Measurements from ENCODE around the gene MST1.

DNA sequence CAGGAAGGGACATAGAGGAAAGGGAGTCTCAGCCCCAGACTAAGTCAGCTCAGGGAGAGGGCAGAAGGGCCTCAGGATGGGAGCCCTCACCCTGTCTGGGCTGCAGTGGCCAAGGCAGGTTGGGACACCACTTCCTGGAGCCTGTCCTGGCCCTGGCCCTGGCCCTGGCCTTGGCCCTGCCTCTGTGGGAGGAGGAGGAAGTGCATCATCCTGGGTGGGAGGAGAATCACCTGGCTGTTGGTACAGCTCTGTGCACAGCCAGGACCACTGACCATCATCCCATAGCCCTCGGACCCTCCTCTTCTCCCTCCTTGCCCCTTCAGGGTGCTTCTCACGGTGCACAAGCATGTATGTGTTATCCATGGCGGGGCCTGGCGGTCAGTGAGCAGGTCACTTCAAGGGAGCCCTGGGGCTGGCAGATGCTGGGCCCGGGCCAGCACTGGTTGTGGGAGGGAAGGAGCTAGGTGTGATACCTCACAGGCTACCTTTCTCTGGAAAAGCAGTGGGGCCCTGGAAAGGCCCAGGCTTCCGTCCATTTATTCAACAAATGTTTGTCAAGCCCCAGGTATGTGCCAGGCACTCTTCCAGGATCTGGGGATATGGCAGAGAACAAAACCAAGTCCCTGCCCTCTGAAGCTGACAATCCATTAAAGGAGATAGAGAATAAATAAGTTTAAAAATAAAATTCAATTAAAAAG, 23.3 kb downstream of the MST1 start:
- TF ChIP-seq RAD21 (IDR thresholded peaks at IDR 0.05; ENCODE audit: low read depth) (no peak), NFIC (IDR thresholded peaks at IDR 0.05) (no peak), CREB1 (IDR thresholded peaks at IDR 0.05; ENCODE audit: low read depth) (no peak), TAF1 (IDR thresholded peaks at IDR 0.05; ENCODE audit: low read depth) (no peak), YY1 (IDR thresholded peaks at IDR 0.05; ENCODE audit: low read depth) (no peak), TEAD4 (IDR thresholded peaks at IDR 0.05) (no peak), EGR1 (IDR thresholded peaks at IDR 0.05) (no peak), EP300 (IDR thresholded peaks at IDR 0.05; ENCODE audit: borderline replicate concordance) (no peak)
- TF ChIP-seq, protein P1, sequence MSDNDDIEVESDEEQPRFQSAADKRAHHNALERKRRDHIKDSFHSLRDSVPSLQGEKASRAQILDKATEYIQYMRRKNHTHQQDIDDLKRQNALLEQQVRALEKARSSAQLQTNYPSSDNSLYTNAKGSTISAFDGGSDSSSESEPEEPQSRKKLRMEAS (IDR thresholded peaks at IDR 0.05): no peak

Data from Ishikawa (cell line).